Mesendoderm (in vitro differentiated cells): ENCODE measurements around the gene KMT2A.
"Not testable (repeated sequence)": the region's sequence is repeated elsewhere in the genome, so short reads cannot be mapped to it uniquely, and the experiment has no call there.

ENCODE experiments used
- DNase-seq: peaks from one replicate; pipeline ENCODE4 v3.0.0; 2013
- H2AK5ac ChIP-seq: 2 replicates; pipeline ENCODE4 v1.6.1; 2013; ENCODE audit warnings: low read length, inconsistent platforms
- H2BK120ac ChIP-seq: 2 replicates; pipeline ENCODE4 v1.6.1; 2013; ENCODE audit warnings: low read depth, mild to moderate bottlenecking, low read length, moderate library complexity, mixed read lengths
- H2BK15ac ChIP-seq: replicated peaks from 2 replicates; pipeline ENCODE4 v1.6.1; 2013; ENCODE audit warnings: low read depth, mild to moderate bottlenecking, moderate library complexity
- H2BK5ac ChIP-seq: 2 replicates; pipeline ENCODE4 v1.6.1; 2013; ENCODE audit warnings: low read length, inconsistent platforms
- H3K18ac ChIP-seq: 2 replicates; pipeline ENCODE4 v1.6.1; 2013; ENCODE audit warnings: mild to moderate bottlenecking, low read length, mixed read lengths
- H3K23ac ChIP-seq: one replicate; pipeline ENCODE4 v1.6.1; 2013; ENCODE audit warnings: low read length
- H3K27ac ChIP-seq: 2 replicates; pipeline ENCODE4 v1.5.1; 2013; ENCODE audit warnings: low read depth, mild to moderate bottlenecking, inconsistent platforms, low read length, moderate library complexity
- H3K27me3 ChIP-seq: 2 replicates; pipeline ENCODE4 v1.6.1; 2013; ENCODE audit warnings: low read length, control low read depth, mild to moderate bottlenecking, inconsistent platforms; ENCODE audit not compliant: insufficient read depth, poor library complexity
- H3K36me3 ChIP-seq: 2 replicates; pipeline ENCODE4 v1.6.1; 2013; ENCODE audit warnings: low read length, inconsistent platforms; ENCODE audit not compliant: control insufficient read depth, insufficient read depth
- H3K4ac ChIP-seq: one replicate; pipeline ENCODE4 v1.6.1; 2013; ENCODE audit warnings: low read depth, mild to moderate bottlenecking, low read length, moderate library complexity
- H3K4me1 ChIP-seq: 2 replicates; pipeline ENCODE4 v1.6.1; 2013; ENCODE audit warnings: low read depth, low read length, inconsistent platforms; ENCODE audit not compliant: control insufficient read depth
- H3K4me2 ChIP-seq: 2 replicates; pipeline ENCODE4 v1.6.1; 2013; ENCODE audit warnings: low read length
- H3K4me3 ChIP-seq: 2 replicates; pipeline ENCODE4 v1.5.1; 2013; ENCODE audit warnings: mild to moderate bottlenecking, low read length
- H3K56ac ChIP-seq: one replicate; pipeline ENCODE4 v1.6.1; 2013; ENCODE audit warnings: low read length
- H3K79me1 ChIP-seq: 2 replicates; pipeline ENCODE4 v1.6.1; 2013; ENCODE audit warnings: low read length, inconsistent platforms
- H3K79me2 ChIP-seq: 2 replicates; pipeline ENCODE4 v1.6.1; 2013; ENCODE audit warnings: mild to moderate bottlenecking, low read length; ENCODE audit not compliant: control insufficient read depth, insufficient read depth
- H3K9ac ChIP-seq: 2 replicates; pipeline ENCODE4 v1.6.1; 2013; ENCODE audit warnings: low read length, inconsistent platforms
- H4K5ac ChIP-seq: one replicate; pipeline ENCODE4 v1.6.1; 2013; ENCODE audit warnings: low read length
- H4K8ac ChIP-seq: one replicate; pipeline ENCODE4 v1.6.1; 2013; ENCODE audit warnings: low read depth, mild to moderate bottlenecking, control low read depth, low read length, moderate library complexity
- WGBS: extraction: QIAGEN DNeasy Blood & Tissue Kit; methylation state at CpG from one replicate; pipeline ENCODE4 v1.1.7; 2013; ENCODE audit warnings: low lambda C conversion rate, missing lambda C conversion rate; ENCODE audit not compliant: insufficient coverage; ENCODE audit errors: extremely low coverage; 5-methylcytosine and 5-hydroxymethylcytosine counted together

Gene KMT2A

GRCh38 chr11:118449316-118449918 is 13.1 kb downstream of the KMT2A start:
- no peak overlapping the region for H2BK120ac ChIP-seq
- no peaks in the 10 kb centered on the region for H3K36me3 ChIP-seq

GRCh38 chr11:118450451-118450850 is 14.2 kb downstream of the KMT2A start:
- Histone ChIP-seq H3K9ac (no peak overlapping the region), H3K4me2 (no peak overlapping the region), H3K79me2 (peaks cover 53% of the 10 kb centered on the region), H2BK15ac (no peak overlapping the region), H3K36me3 (no peaks in the 10 kb centered on the region), H3K79me1 (peaks cover 18% of the 10 kb centered on the region), H3K4me3 (no peak overlapping the region), H4K5ac (no peak overlapping the region), H2BK5ac (no peak overlapping the region), H3K4me1 (no peaks in the 10 kb centered on the region), H3K4ac (no peak overlapping the region), H3K27ac (no peak overlapping the region), H4K8ac (no peak overlapping the region), H3K23ac (no peak overlapping the region), H3K27me3 (no peaks in the 10 kb centered on the region), H2AK5ac (no peak overlapping the region), H3K56ac (no peak overlapping the region), H3K18ac (no peak overlapping the region), H2BK120ac (no peak overlapping the region)
- no peak for DNase-seq
- no CpG with 5 or more reads among the region's 1 CpG for WGBS

More at GRCh38 chr11:118449316-118449918, 13.1 kb downstream of the KMT2A start:
- Histone ChIP-seq H3K4me1 (no peaks in the 10 kb centered on the region), H3K4ac (no peak overlapping the region), H2BK5ac (no peak overlapping the region), H4K8ac (no peak overlapping the region), H2AK5ac (no peak overlapping the region), H3K27ac (no peak overlapping the region), H4K5ac (no peak overlapping the region), H3K4me2 (no peak overlapping the region), H3K18ac (no peak overlapping the region), H3K4me3 (no peak overlapping the region), H3K56ac (no peak overlapping the region), H3K27me3 (no peaks in the 10 kb centered on the region), H2BK15ac (no peak overlapping the region), H3K9ac (no peak overlapping the region), H3K79me1 (peaks cover 17% of the 10 kb centered on the region), H3K79me2 (peaks cover 60% of the 10 kb centered on the region), H3K23ac (no peak overlapping the region)
- no peak for DNase-seq
- WGBS = no CpG with 5 or more reads among the region's 4 CpGs

DNA sequence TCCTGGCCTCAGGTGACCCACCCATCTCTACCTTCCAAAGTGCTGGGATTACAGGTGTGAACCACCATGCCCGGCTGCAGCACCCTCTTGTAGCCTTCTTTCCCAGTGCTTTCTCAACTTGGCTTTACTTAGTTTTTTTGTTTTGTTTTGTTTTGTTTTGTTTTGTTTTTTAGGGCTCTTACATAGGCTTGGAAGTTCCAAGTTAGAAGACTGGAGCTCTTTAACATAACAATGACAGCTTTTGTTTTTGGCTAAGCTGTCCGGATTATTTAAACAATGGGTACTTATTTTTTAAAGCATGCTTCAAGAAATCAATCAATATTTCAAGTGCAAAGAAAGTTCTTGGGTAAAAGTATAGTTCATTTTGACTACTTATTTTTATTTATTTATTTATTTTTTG is 25.9 kb downstream of the KMT2A start:
- no peak overlapping the region for H3K18ac ChIP-seq
- H3K79me1 ChIP-seq = peaks cover 11% of the 10 kb centered on the region
- H3K9ac ChIP-seq = no peak overlapping the region
- no peak overlapping the region for H4K5ac ChIP-seq
- no peak overlapping the region for H2BK15ac ChIP-seq
- H3K56ac ChIP-seq = no peak overlapping the region
- H3K79me2 ChIP-seq = peaks cover 33% of the 10 kb centered on the region
- H3K4me1 ChIP-seq = no peaks in the 10 kb centered on the region
- no peak overlapping the region for H2BK5ac ChIP-seq
- no peak overlapping the region for H4K8ac ChIP-seq
- no peak for DNase-seq
- H3K27me3 ChIP-seq = no peaks in the 10 kb centered on the region
- no peak overlapping the region for H3K27ac ChIP-seq
- H2AK5ac ChIP-seq = no peak overlapping the region
- no CpG with 5 or more reads among the region's 2 CpGs for WGBS
- no peaks in the 10 kb centered on the region for H3K36me3 ChIP-seq
- no peak overlapping the region for H3K4me3 ChIP-seq
- H3K4me2 ChIP-seq = no peak overlapping the region
- no peak overlapping the region for H3K23ac ChIP-seq
- no peak overlapping the region for H2BK120ac ChIP-seq
- H3K4ac ChIP-seq = no peak overlapping the region

- H3K27ac ChIP-seq, H4K5ac ChIP-seq, H2BK15ac ChIP-seq, H2BK120ac ChIP-seq, H2BK5ac ChIP-seq, H3K27me3 ChIP-seq, H3K56ac ChIP-seq, H3K4me2 ChIP-seq, H3K23ac ChIP-seq, H3K36me3 ChIP-seq, DNase-seq, H3K4me1 ChIP-seq, H4K8ac ChIP-seq, H2AK5ac ChIP-seq, H3K18ac ChIP-seq, H3K79me1 ChIP-seq, H3K4ac ChIP-seq, H3K9ac ChIP-seq, H3K4me3 ChIP-seq: not testable (repeated sequence)
- H3K79me2 ChIP-seq = peaks cover 15% of the 10 kb centered on the region
- WGBS = no CpG with 5 or more reads among the region's 2 CpGs
These were observed 32.7 kb downstream of the KMT2A start for GRCh38 chr11:118468968-118469367.

GRCh38 chr11:118471030-118471429 is 34.7 kb downstream of the KMT2A start:
- no peak overlapping the region for H2BK15ac ChIP-seq
- no peak overlapping the region for H2BK5ac ChIP-seq
- H2BK120ac ChIP-seq = no peak overlapping the region
- no peak overlapping the region for H3K18ac ChIP-seq
- no peak overlapping the region for H4K5ac ChIP-seq
- no peak overlapping the region for H3K23ac ChIP-seq
- no peak overlapping the region for H4K8ac ChIP-seq
- H3K27me3 ChIP-seq = no peaks in the 10 kb centered on the region
- DNase-seq = no peak
- WGBS = no CpG with 5 or more reads among the region's 2 CpGs
- peaks cover 12% of the 10 kb centered on the region for H3K79me1 ChIP-seq
- peaks cover 2% of the 10 kb centered on the region for H3K36me3 ChIP-seq
- no peak overlapping the region for H3K4me3 ChIP-seq
- no peak overlapping the region for H3K4me2 ChIP-seq
- no peaks in the 10 kb centered on the region for H3K4me1 ChIP-seq
- H3K4ac ChIP-seq = no peak overlapping the region
- H3K27ac ChIP-seq = no peak overlapping the region
- H3K56ac ChIP-seq = no peak overlapping the region
- H3K79me2 ChIP-seq = peaks cover 9% of the 10 kb centered on the region
- H2AK5ac ChIP-seq = no peak overlapping the region
- no peak overlapping the region for H3K9ac ChIP-seq

DNA sequence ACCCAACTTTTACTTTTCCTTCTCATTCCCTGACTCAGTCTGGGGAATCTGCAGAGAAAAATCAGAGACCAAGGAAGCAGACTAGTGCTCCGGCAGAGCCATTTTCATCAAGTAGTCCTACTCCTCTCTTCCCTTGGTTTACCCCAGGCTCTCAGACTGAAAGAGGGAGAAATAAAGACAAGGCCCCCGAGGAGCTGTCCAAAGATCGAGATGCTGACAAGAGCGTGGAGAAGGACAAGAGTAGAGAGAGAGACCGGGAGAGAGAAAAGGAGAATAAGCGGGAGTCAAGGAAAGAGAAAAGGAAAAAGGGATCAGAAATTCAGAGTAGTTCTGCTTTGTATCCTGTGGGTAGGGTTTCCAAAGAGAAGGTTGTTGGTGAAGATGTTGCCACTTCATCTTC is 37.2 kb downstream of the KMT2A start:
- H3K4me3 ChIP-seq = no peak overlapping the region
- no peak overlapping the region for H2BK120ac ChIP-seq
- no peak overlapping the region for H3K4ac ChIP-seq
- peaks cover 7% of the 10 kb centered on the region for H3K79me2 ChIP-seq
- no peak overlapping the region for H2BK15ac ChIP-seq
- WGBS = no CpG with 5 or more reads among the region's 6 CpGs
- peaks cover 12% of the 10 kb centered on the region for H3K79me1 ChIP-seq
- H4K5ac ChIP-seq = no peak overlapping the region
- no peak overlapping the region for H3K27ac ChIP-seq
- H3K23ac ChIP-seq = no peak overlapping the region
- H2BK5ac ChIP-seq = no peak overlapping the region
- no peaks in the 10 kb centered on the region for H3K27me3 ChIP-seq
- H3K18ac ChIP-seq = no peak overlapping the region
- H3K9ac ChIP-seq = no peak overlapping the region
- no peak for DNase-seq
- no peaks in the 10 kb centered on the region for H3K4me1 ChIP-seq
- H2AK5ac ChIP-seq = no peak overlapping the region
- H3K4me2 ChIP-seq = no peak overlapping the region
- peaks cover 8% of the 10 kb centered on the region for H3K36me3 ChIP-seq
- no peak overlapping the region for H4K8ac ChIP-seq
- H3K56ac ChIP-seq = no peak overlapping the region
